Neutrophil (primary cell): ENCODE data around the gene GPR21.

Experiments used
- H3K27ac ChIP-seq: fragments of 200-600 bp; sonication (generic); 2 replicates; pipeline ENCODE4 v1.5.1; 2016; ENCODE audit warnings: mild to moderate bottlenecking, moderate library complexity
- H3K27me3 ChIP-seq: fragments of 200-600 bp; sonication (generic); 2 replicates; pipeline ENCODE4 v1.6.0; 2016; ENCODE audit warnings: mild to moderate bottlenecking
- H3K36me3 ChIP-seq: fragments of 200-600 bp; sonication (generic); 2 replicates; pipeline ENCODE4 v1.5.1; 2017
- H3K4me1 ChIP-seq, 2 experiments: fragments of 200-600 bp in 1 of 2; sonication (generic) in 1 of 2; 1 replicate in 1 of 2; 2 replicates in 1 of 2; pipeline versions ENCODE4 v1.5.1 to v1.6.1; 2013 to 2016; ENCODE audit warnings: low read depth in 1 of 2, low read length in 1 of 2, mild to moderate bottlenecking in 1 of 2, moderate library complexity in 1 of 2; ENCODE audit not compliant: control insufficient read depth in 1 of 2, insufficient read depth in 1 of 2
- H3K4me3 ChIP-seq, 2 experiments: fragments of 200-600 bp in 1 of 2; sonication (generic) in 1 of 2; 1 replicate in 1 of 2; 2 replicates in 1 of 2; pipeline ENCODE4 v1.5.1; 2013 to 2016; ENCODE audit warnings: low read depth in 1 of 2, low read length in 1 of 2, mild to moderate bottlenecking in 1 of 2, moderate library complexity in 1 of 2
- H3K9me3 ChIP-seq: fragments of 200-600 bp; sonication (generic); 2 replicates; pipeline ENCODE4 v1.5.1; 2016
- CTCF ChIP-seq: fragments of 200-600 bp; sonication (generic); IDR thresholded peaks from 2 replicates; pipeline ENCODE4 v1.5.1; 2016; ENCODE audit warnings: antibody characterized with exemption

GPR21 gene

GRCh38 chr9:123063896-123064295 is 30.4 kb downstream of the GPR21 start:
- no peak overlapping the region for H3K27ac ChIP-seq
- no peak for TF ChIP-seq CTCF
- H3K4me1 ChIP-seq: no peaks in the 10 kb centered on the region
- no peaks in the 10 kb centered on the region for H3K9me3 ChIP-seq
- H3K4me3 ChIP-seq: no peak overlapping the region
- H3K36me3 ChIP-seq: peaks cover 29% of the 10 kb centered on the region
- no peaks in the 10 kb centered on the region for H3K27me3 ChIP-seq

GRCh38 chr9:123064716-123065115 is 31.2 kb downstream of the GPR21 start:
- no peaks in the 10 kb centered on the region for H3K4me1 ChIP-seq
- no peak overlapping the region for H3K4me3 ChIP-seq
- H3K9me3 ChIP-seq: no peaks in the 10 kb centered on the region
- TF ChIP-seq CTCF: no peak
- peaks cover 31% of the 10 kb centered on the region for H3K36me3 ChIP-seq
- H3K27ac ChIP-seq: no peak overlapping the region
- H3K27me3 ChIP-seq: no peaks in the 10 kb centered on the region

- Histone ChIP-seq H3K36me3 (peaks cover 35% of the 10 kb centered on the region), H3K4me3 (no peak overlapping the region), H3K27me3 (no peaks in the 10 kb centered on the region), H3K4me1 (no peaks in the 10 kb centered on the region), H3K27ac (no peak overlapping the region), H3K9me3 (no peaks in the 10 kb centered on the region)
- no peak for TF ChIP-seq CTCF
Measured at GRCh38 chr9:123065196-123065595, 31.7 kb downstream of the GPR21 start.

- Histone ChIP-seq H3K4me3 (no peak overlapping the region), H3K27me3 (no peaks in the 10 kb centered on the region), H3K4me1 (no peaks in the 10 kb centered on the region), H3K36me3 (peaks cover 46% of the 10 kb centered on the region), H3K27ac (no peak overlapping the region), H3K9me3 (no peaks in the 10 kb centered on the region)
- no peak for TF ChIP-seq CTCF
Measured at GRCh38 chr9:123067136-123067535, 33.7 kb downstream of the GPR21 start.

- no peak for TF ChIP-seq CTCF
- H3K27ac ChIP-seq: no peak overlapping the region
- H3K27me3 ChIP-seq: no peaks in the 10 kb centered on the region
- H3K9me3 ChIP-seq: no peaks in the 10 kb centered on the region
- H3K4me1 ChIP-seq: no peaks in the 10 kb centered on the region
- peaks cover 56% of the 10 kb centered on the region for H3K36me3 ChIP-seq
- H3K4me3 ChIP-seq: no peak overlapping the region
Measured at GRCh38 chr9:123069010-123069481, 35.6 kb downstream of the GPR21 start.

GRCh38 chr9:123070198-123070597 is 36.7 kb downstream of the GPR21 start:
- Histone ChIP-seq H3K36me3 (peaks cover 61% of the 10 kb centered on the region), H3K27me3 (no peaks in the 10 kb centered on the region), H3K9me3 (no peaks in the 10 kb centered on the region), H3K27ac (no peak overlapping the region), H3K4me1 (no peaks in the 10 kb centered on the region), H3K4me3 (no peak overlapping the region)
- TF ChIP-seq CTCF: no peak
